ENCODE data around the gene PPP1R7.

- TF ChIP-seq, protein P1, sequence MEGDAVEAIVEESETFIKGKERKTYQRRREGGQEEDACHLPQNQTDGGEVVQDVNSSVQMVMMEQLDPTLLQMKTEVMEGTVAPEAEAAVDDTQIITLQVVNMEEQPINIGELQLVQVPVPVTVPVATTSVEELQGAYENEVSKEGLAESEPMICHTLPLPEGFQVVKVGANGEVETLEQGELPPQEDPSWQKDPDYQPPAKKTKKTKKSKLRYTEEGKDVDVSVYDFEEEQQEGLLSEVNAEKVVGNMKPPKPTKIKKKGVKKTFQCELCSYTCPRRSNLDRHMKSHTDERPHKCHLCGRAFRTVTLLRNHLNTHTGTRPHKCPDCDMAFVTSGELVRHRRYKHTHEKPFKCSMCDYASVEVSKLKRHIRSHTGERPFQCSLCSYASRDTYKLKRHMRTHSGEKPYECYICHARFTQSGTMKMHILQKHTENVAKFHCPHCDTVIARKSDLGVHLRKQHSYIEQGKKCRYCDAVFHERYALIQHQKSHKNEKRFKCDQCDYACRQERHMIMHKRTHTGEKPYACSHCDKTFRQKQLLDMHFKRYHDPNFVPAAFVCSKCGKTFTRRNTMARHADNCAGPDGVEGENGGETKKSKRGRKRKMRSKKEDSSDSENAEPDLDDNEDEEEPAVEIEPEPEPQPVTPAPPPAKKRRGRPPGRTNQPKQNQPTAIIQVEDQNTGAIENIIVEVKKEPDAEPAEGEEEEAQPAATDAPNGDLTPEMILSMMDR (conservative IDR thresholded peaks at IDR 0.05; ENCODE audit: low read depth, low read length): no peak
- no peak for TF ChIP-seq CHD1 (IDR thresholded peaks at IDR 0.05; ENCODE audit: low read depth, low read length)
- TF ChIP-seq CEBPB (IDR thresholded peaks at IDR 0.05; ENCODE audit: low read depth, low read length): no peak
- TF ChIP-seq, protein P2, sequence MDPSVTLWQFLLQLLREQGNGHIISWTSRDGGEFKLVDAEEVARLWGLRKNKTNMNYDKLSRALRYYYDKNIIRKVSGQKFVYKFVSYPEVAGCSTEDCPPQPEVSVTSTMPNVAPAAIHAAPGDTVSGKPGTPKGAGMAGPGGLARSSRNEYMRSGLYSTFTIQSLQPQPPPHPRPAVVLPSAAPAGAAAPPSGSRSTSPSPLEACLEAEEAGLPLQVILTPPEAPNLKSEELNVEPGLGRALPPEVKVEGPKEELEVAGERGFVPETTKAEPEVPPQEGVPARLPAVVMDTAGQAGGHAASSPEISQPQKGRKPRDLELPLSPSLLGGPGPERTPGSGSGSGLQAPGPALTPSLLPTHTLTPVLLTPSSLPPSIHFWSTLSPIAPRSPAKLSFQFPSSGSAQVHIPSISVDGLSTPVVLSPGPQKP (IDR thresholded peaks at IDR 0.05; ENCODE audit: borderline replicate concordance, low read depth, low read length): no peak
- TF ChIP-seq MAZ (IDR thresholded peaks at IDR 0.05; ENCODE audit: borderline replicate concordance, low read depth, low read length): no peak
- TF ChIP-seq SMC3 (IDR thresholded peaks at IDR 0.05; ENCODE audit: low read depth, low read length): no peak
- TF ChIP-seq USF2 (IDR thresholded peaks at IDR 0.05; ENCODE audit: low read depth, low read length): no peak
- no peak for TF ChIP-seq POLR2A (IDR thresholded peaks at IDR 0.05; ENCODE audit: low read depth, low read length)
- TF ChIP-seq RFX5 (IDR thresholded peaks at IDR 0.05; ENCODE audit: low read depth, low read length): no peak
- TF ChIP-seq NFE2L2 (IDR thresholded peaks at IDR 0.05; ENCODE audit: low read depth, low read length): no peak
- TF ChIP-seq RCOR1 (IDR thresholded peaks at IDR 0.05; ENCODE audit: insufficient replicate concordance, low read length): no peak
- no peak for TF ChIP-seq RAD21 (IDR thresholded peaks at IDR 0.05; ENCODE audit: low read length)
- no peak for TF ChIP-seq MXI1 (IDR thresholded peaks at IDR 0.05; ENCODE audit: borderline replicate concordance, low read depth, low read length)
Measured at GRCh38 chr2:241147336-241147735, 2.9 kb upstream of the PPP1R7 start.

Measured in IMR-90 (cell line).